HEK293T (cell line): ENCODE data around the gene APRT.

Source experiments
- CTCF ChIA-PET: fragments of 350-600 bp; formaldehyde crosslinking; extraction: SDS; loops from one replicate; lab custom pipeline; 2021; ENCODE audit warnings: antibody characterized with exemption, inconsistent platforms; lab: Yijun Ruan, JAX
- POLR2A ChIA-PET: fragments of 350-600 bp; formaldehyde crosslinking; extraction: SDS; loops from one replicate; lab custom pipeline; 2020; ENCODE audit warnings: antibody characterized with exemption, inconsistent platforms; lab: Yijun Ruan, JAX
- DNase-seq: peaks from one replicate; pipeline ENCODE4 v3.0.0; 2012; ENCODE audit warnings: mixed read lengths; ENCODE audit errors: extremely low spot score
- ARNT ChIP-seq: fragments of 450-650 bp; IDR thresholded peaks from 2 replicates; pipeline ENCODE4 v1.6.1; 2017; ENCODE audit warnings: mild to moderate bottlenecking
- BHLHE40 ChIP-seq: fragments of 450-650 bp; IDR thresholded peaks from 2 replicates; pipeline ENCODE4 v1.6.1; 2016; ENCODE audit warnings: mild to moderate bottlenecking, moderate library complexity, borderline replicate concordance
- CTBP1 ChIP-seq: fragments of 450-650 bp; IDR thresholded peaks from 2 replicates; pipeline ENCODE4 v1.6.1; 2016; ENCODE audit warnings: borderline replicate concordance
- ELF4 ChIP-seq: fragments of 450-650 bp; IDR thresholded peaks from 2 replicates; pipeline ENCODE4 v1.6.1; 2017; ENCODE audit warnings: antibody characterized with exemption
- FOXA1 ChIP-seq: fragments of 450-650 bp; IDR thresholded peaks from 2 replicates; pipeline ENCODE4 v1.6.1; 2016; ENCODE audit warnings: mild to moderate bottlenecking
- FOXK2 ChIP-seq: fragments of 450-650 bp; IDR thresholded peaks from 2 replicates; pipeline ENCODE4 v1.6.1; 2016; ENCODE audit warnings: mild to moderate bottlenecking
- FOXM1 ChIP-seq: fragments of 450-650 bp; IDR thresholded peaks from 2 replicates; pipeline ENCODE4 v1.6.1; 2017; ENCODE audit warnings: mild to moderate bottlenecking, borderline replicate concordance
- HDGF ChIP-seq: fragments of 450-650 bp; IDR thresholded peaks from 2 replicates; pipeline ENCODE4 v1.6.1; 2017; ENCODE audit warnings: antibody characterized with exemption, borderline replicate concordance
- L3MBTL2 ChIP-seq: fragments of 450-650 bp; conservative IDR thresholded peaks from 2 replicates; pipeline ENCODE4 v1.6.1; 2016; ENCODE audit warnings: mild to moderate bottlenecking
- LEF1 ChIP-seq: fragments of 450-650 bp; IDR thresholded peaks from 2 replicates; pipeline ENCODE4 v1.6.1; 2017; ENCODE audit warnings: mild to moderate bottlenecking, borderline replicate concordance
- NFRKB ChIP-seq: fragments of 450-650 bp; IDR thresholded peaks from 2 replicates; pipeline ENCODE4 v1.6.1; 2016; ENCODE audit warnings: mild to moderate bottlenecking, moderate library complexity
- PKNOX1 ChIP-seq: fragments of 450-650 bp; IDR thresholded peaks from 2 replicates; pipeline ENCODE4 v1.6.1; 2016
- SP1 ChIP-seq: fragments of 450-650 bp; IDR thresholded peaks from 2 replicates; pipeline ENCODE4 v1.6.1; 2017
- SUZ12 ChIP-seq: fragments of 450-650 bp; IDR thresholded peaks from 2 replicates; pipeline ENCODE4 v1.6.1; 2016; ENCODE audit warnings: mild to moderate bottlenecking
- TARDBP ChIP-seq: fragments of 450-650 bp; IDR thresholded peaks from 2 replicates; pipeline ENCODE4 v1.6.1; 2016
- ZNF384 ChIP-seq: fragments of 450-650 bp; IDR thresholded peaks from 2 replicates; pipeline ENCODE4 v1.6.1; 2016

The APRT gene

GRCh38 chr16:88766975-88767374, 44.8 kb downstream of the APRT start:
- ChIA-PET POLR2A (no interaction called here), CTCF (interaction anchor here (1.4 kb wide), 1 partner anchor 10 kb away, joined by 4 read pairs; no protein-coding TSS in a partner anchor)
- no peak for DNase-seq
- no peak for TF ChIP-seq ELF4
- no peak for TF ChIP-seq FOXM1
- TF ChIP-seq ARNT = no peak
- no peak for TF ChIP-seq LEF1

DNA sequence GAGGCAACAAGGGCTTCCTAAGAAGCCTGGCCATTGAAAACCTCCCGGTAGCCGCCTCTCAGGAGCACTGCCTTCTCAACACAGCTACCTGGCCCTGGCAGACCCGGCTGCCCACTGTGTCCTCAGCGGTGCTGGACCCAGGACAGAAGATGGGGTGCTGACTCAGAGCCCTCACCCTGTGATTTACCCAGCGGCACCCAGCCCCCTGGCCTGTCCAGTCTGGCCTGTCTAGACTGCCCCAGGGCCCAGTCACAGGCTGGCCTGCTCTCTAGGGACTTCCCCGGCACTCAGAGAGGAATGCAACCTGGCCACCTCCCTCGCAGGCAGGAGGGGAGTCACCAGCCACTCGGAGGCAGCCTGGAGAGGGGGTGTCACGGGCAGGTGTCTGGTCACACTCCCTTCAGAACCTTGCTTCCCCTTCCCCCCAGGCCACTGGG, 46.8 kb downstream of the APRT start:
- TF ChIP-seq FOXK2 (no peak), LEF1 (no peak), NFRKB (no peak)
- ChIA-PET POLR2A (no interaction called here), CTCF (no interaction called here)
- no peak for DNase-seq

- TF ChIP-seq ZNF384 (no peak), ELF4 (no peak), HDGF (no peak), SP1 (no peak), ARNT (no peak), BHLHE40 (no peak), FOXM1 (no peak), SUZ12 (no peak), PKNOX1 (no peak), FOXK2 (no peak), NFRKB (no peak)
- CTCF ChIA-PET = interaction anchor here (0.9 kb wide), 1 partner anchor 27 kb away, joined by 3 read pairs; no protein-coding TSS in a partner anchor
- DNase-seq = no peak
- POLR2A ChIA-PET = interaction anchor here (0.9 kb wide), 1 partner anchor 10 kb away, joined by 3 read pairs; no protein-coding TSS in a partner anchor
Observed at GRCh38 chr16:88764080-88764479, 47.6 kb downstream of the APRT start.

DNA sequence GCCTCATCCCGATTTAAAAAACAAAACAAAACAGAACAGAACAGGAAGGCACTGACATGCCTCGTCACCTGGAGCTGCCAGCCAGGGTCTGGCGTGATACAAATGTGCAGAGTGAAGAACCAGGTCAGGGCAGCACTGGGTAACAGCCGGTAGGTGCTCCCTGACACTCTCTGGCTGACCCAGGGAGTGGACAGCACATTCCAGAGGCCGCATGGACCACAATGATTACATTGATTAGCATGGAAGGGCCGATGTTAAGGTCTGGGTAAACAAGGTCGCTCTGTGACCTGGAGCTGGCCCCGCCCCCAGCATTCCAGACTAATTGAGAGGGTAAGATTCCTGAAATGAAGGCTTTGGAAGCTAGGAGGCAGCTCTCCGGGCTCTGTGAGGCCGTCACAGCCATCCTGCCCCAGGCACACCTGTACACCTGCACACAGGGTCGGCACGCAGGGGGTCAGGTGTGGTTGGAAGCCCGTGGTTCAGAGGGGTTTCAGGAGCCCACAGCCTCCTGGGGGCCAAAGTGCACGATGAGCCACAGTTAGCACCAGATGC, 48.1 kb downstream of the APRT start:
- TF ChIP-seq HDGF (no peak), ELF4 (no peak), PKNOX1 (no peak)
- CTCF ChIA-PET = interaction anchor here (0.9 kb wide), 1 partner anchor 26 kb away, joined by 3 read pairs; no protein-coding TSS in a partner anchor
- POLR2A ChIA-PET = interaction anchor here (0.9 kb wide), 1 partner anchor 9 kb away, joined by 3 read pairs; no protein-coding TSS in a partner anchor
- no peak for DNase-seq

DNA sequence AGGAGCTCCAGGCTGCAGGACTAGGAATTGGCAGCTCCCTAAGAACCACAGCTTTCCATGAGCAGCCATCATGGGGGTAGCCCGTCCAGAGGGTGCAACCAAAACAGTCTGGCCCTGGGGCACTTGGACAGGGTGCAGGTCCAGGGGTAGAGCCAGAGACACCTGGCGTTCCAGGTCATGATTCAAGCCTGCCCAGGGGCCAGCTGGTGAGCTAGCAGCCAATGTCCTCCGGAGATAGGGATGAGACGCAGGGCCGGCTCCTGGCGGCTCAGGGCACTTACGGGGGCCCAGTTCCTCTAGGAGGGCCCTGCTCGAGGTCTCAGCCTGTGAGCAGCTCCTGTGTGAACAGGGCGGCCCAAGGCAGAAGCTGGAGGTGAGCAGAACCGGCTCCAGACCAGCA, 48.8 kb downstream of the APRT start:
- TF ChIP-seq NFRKB (no peak), SP1 (no peak), ZNF384 (no peak), TARDBP (no peak), FOXA1 (no peak), FOXK2 (no peak), LEF1 (no peak), FOXM1 (no peak), PKNOX1 (no peak), ELF4 (no peak), SUZ12 (no peak), L3MBTL2 (no peak), HDGF (no peak), CTBP1 (no peak), ARNT (no peak)
- POLR2A ChIA-PET = interaction anchor here (1.1 kb wide), 1 partner anchor 8 kb away, joined by 3 read pairs; no protein-coding TSS in a partner anchor
- DNase-seq = no peak
- CTCF ChIA-PET = interaction anchor here (1.0 kb wide), 1 partner anchor 25 kb away, joined by 3 read pairs; no protein-coding TSS in a partner anchor

- ChIA-PET POLR2A (interaction anchor here (1.1 to 1.4 kb wide), 2 partner anchors 9 to 18 kb away, joined by 3 to 4 read pairs; no protein-coding TSS in a partner anchor), CTCF (interaction anchor here (1.0 kb wide), 1 partner anchor 25 kb away, joined by 3 read pairs; no protein-coding TSS in a partner anchor)
- no peak for TF ChIP-seq SP1
- no peak for TF ChIP-seq FOXM1
- no peak for TF ChIP-seq L3MBTL2
- no peak for TF ChIP-seq FOXA1
- TF ChIP-seq FOXK2 = no peak
- no peak for TF ChIP-seq HDGF
- TF ChIP-seq ELF4 = no peak
- TF ChIP-seq ZNF384 = no peak
- TF ChIP-seq ARNT = no peak
- TF ChIP-seq SUZ12 = no peak
- no peak for TF ChIP-seq NFRKB
- TF ChIP-seq CTBP1 = no peak
- no peak for TF ChIP-seq PKNOX1
- no peak for TF ChIP-seq LEF1
- no peak for TF ChIP-seq TARDBP
- TF ChIP-seq BHLHE40 = no peak
- DNase-seq = no peak
Observed at GRCh38 chr16:88762258-88762870, 49.4 kb downstream of the APRT start.
